ENCODE measurements around the gene KLHL35. TPM values are rescaled to one million over a fixed set of nuclear protein-coding genes. Genes with fewer than 3 reads are reported as not detected.

KLHL35 gene
- total and polyA plus RNA-seq, 4 donors, result 0.07 to 0.42 (median 0.15) TPM; not detected in 1

- Histone ChIP-seq H3K4me3 (ENCODE audit: low read depth in 1 of 3, low read length in 3 of 3) (no peak overlapping the region), H3K27me3 (ENCODE audit: control insufficient read depth in 4 of 4, insufficient read depth in 4 of 4, low read length in 3 of 4) (no peaks in the 10 kb centered on the region), H3K9ac (ENCODE audit: low read depth in 1 of 2, low read length in 2 of 2) (no peak overlapping the region), H3K9me3 (ENCODE audit: control insufficient read depth in 4 of 4, low read length in 3 of 4) (no peaks in the 10 kb centered on the region), H3K27ac (ENCODE audit: low read depth in 1 of 2, low read length in 2 of 2) (no peak overlapping the region), H3K36me3 (ENCODE audit: control insufficient read depth in 4 of 4, insufficient read depth in 3 of 4, low read depth in 1 of 4, low read length in 3 of 4) (no peaks in the 10 kb centered on the region), H3K4me1 (ENCODE audit: control insufficient read depth in 4 of 4, insufficient read depth in 4 of 4, low read length in 3 of 4) (peaks cover 3 to 40% (median 20%) of the 10 kb centered on the region in 4 donors)
- TF ChIP-seq REST (IDR thresholded peaks at IDR 0.05) (no peak), GABPA (IDR thresholded peaks at IDR 0.05 in 1 of 2, conservative IDR thresholded peaks at IDR 0.05 in 1 of 2) (no peak), RXRA (IDR thresholded peaks at IDR 0.05) (no peak), TAF1 (conservative IDR thresholded peaks at IDR 0.05) (no peak), FOXA1 (IDR thresholded peaks at IDR 0.05) (no peak), FOXA2 (IDR thresholded peaks at IDR 0.05) (no peak), EGR1 (IDR thresholded peaks at IDR 0.05; ENCODE audit: low read depth in 2 of 2) (no peak), CTCF (IDR thresholded peaks at IDR 0.05; ENCODE audit: low read depth, low read length, missing input control) (no peak), NR2F2 (IDR thresholded peaks at IDR 0.05) (no peak), HNF4A (conservative IDR thresholded peaks at IDR 0.05) (no peak), MAX (IDR thresholded peaks at IDR 0.05) (no peak), JUND (IDR thresholded peaks at IDR 0.05) (no peak), HNF4G (IDR thresholded peaks at IDR 0.05) (no peak), RAD21 (IDR thresholded peaks at IDR 0.05) (no peak), YY1 (IDR thresholded peaks at IDR 0.05) (no peak)
- no peak for DNase-seq (ENCODE audit: low spot score)
- WGBS, result 87% methylated on average over 10 of the region's 10 CpGs
These were observed 47.5 kb upstream of the KLHL35 start for GRCh38 chr11:75480185-75481175.

GRCh38 chr11:75479597-75480145 is 46.7 kb upstream of the KLHL35 start:
- DNase-seq (ENCODE audit: low spot score), result no peak
- Histone ChIP-seq H3K36me3 (ENCODE audit: control insufficient read depth in 4 of 4, insufficient read depth in 3 of 4, low read depth in 1 of 4, low read length in 3 of 4) (no peaks in the 10 kb centered on the region), H3K27me3 (ENCODE audit: control insufficient read depth in 4 of 4, insufficient read depth in 4 of 4, low read length in 3 of 4) (no peaks in the 10 kb centered on the region), H3K9ac (ENCODE audit: low read depth in 1 of 2, low read length in 2 of 2) (no peak overlapping the region), H3K4me1 (ENCODE audit: control insufficient read depth in 4 of 4, insufficient read depth in 4 of 4, low read length in 3 of 4) (peaks cover 4 to 44% (median 21%) of the 10 kb centered on the region in 4 donors), H3K4me3 (ENCODE audit: low read depth in 1 of 3, low read length in 3 of 3) (no peak overlapping the region), H3K9me3 (ENCODE audit: control insufficient read depth in 4 of 4, low read length in 3 of 4) (no peaks in the 10 kb centered on the region), H3K27ac (ENCODE audit: low read depth in 1 of 2, low read length in 2 of 2) (no peak overlapping the region)
- TF ChIP-seq NR2F2 (IDR thresholded peaks at IDR 0.05) (no peak), SP1 (IDR thresholded peaks at IDR 0.05) (no peak), CTCF (IDR thresholded peaks at IDR 0.05; ENCODE audit: low read depth, low read length, missing input control) (no peak), HNF4G (IDR thresholded peaks at IDR 0.05) (no peak), YY1 (IDR thresholded peaks at IDR 0.05) (no peak), FOXA2 (IDR thresholded peaks at IDR 0.05) (no peak), EGR1 (IDR thresholded peaks at IDR 0.05; ENCODE audit: low read depth in 2 of 2) (no peak), ZBTB33 (IDR thresholded peaks at IDR 0.05) (no peak)
- 55% methylated on average over 4 of the region's 4 CpGs for WGBS

Measured in liver (tissue), 9 donors.